ENCODE measurements around the gene SMIM26.

DNA sequence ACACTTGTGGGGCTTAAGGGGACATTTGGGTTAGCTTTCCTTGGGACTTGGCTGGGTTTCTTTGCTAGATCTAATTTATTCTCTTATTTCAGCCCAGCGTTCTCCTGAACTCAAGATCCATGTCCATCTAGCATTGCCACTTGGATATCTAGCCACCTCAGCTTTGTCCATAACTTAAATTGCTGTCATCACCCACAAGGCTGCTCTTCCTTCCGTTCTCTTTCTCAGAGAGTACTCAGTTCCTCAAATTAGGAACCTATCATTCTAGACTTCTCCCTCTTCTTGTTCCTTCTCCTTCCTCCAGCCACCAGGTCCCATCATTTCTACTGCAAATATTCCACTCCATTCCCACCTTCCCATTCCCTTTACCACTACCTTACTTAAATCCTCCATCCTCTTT is 4.3 kb downstream of the SMIM26 start:
- TF ChIP-seq, protein P1, sequence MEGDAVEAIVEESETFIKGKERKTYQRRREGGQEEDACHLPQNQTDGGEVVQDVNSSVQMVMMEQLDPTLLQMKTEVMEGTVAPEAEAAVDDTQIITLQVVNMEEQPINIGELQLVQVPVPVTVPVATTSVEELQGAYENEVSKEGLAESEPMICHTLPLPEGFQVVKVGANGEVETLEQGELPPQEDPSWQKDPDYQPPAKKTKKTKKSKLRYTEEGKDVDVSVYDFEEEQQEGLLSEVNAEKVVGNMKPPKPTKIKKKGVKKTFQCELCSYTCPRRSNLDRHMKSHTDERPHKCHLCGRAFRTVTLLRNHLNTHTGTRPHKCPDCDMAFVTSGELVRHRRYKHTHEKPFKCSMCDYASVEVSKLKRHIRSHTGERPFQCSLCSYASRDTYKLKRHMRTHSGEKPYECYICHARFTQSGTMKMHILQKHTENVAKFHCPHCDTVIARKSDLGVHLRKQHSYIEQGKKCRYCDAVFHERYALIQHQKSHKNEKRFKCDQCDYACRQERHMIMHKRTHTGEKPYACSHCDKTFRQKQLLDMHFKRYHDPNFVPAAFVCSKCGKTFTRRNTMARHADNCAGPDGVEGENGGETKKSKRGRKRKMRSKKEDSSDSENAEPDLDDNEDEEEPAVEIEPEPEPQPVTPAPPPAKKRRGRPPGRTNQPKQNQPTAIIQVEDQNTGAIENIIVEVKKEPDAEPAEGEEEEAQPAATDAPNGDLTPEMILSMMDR (IDR thresholded peaks at IDR 0.05; ENCODE audit: borderline replicate concordance, extremely low read depth, low read length, poor library complexity, severe bottlenecking) = no peak
- TF ChIP-seq EZH2 (IDR thresholded peaks at IDR 0.05; ENCODE audit: borderline replicate concordance, low read depth, low read length, severe bottlenecking) = no peak

Measured in DND-41 (cell line).